OCI-LY1 (cell line): ENCODE measurements around the gene FIZ1.

Experiments
- EZH2 ChIP-seq: fragments of 200-600 bp; sonication (generic), shearing (Covaris generic); IDR thresholded peaks from 2 replicates; pipeline ENCODE4 v1.8.0; 2017; ENCODE audit warnings: borderline replicate concordance, mixed run types, mild to moderate bottlenecking, antibody characterized with exemption, low read length, moderate library complexity, mixed read lengths
- TF ChIP-seq, protein P1 (sequence below): fragments of 200-600 bp; sonication (generic), shearing (Covaris generic); IDR thresholded peaks from 2 replicates; pipeline ENCODE4 v1.5.1; 2017; ENCODE audit warnings: mild to moderate bottlenecking, antibody characterized with exemption, low read length, moderate library complexity, mixed read lengths

DNA sequence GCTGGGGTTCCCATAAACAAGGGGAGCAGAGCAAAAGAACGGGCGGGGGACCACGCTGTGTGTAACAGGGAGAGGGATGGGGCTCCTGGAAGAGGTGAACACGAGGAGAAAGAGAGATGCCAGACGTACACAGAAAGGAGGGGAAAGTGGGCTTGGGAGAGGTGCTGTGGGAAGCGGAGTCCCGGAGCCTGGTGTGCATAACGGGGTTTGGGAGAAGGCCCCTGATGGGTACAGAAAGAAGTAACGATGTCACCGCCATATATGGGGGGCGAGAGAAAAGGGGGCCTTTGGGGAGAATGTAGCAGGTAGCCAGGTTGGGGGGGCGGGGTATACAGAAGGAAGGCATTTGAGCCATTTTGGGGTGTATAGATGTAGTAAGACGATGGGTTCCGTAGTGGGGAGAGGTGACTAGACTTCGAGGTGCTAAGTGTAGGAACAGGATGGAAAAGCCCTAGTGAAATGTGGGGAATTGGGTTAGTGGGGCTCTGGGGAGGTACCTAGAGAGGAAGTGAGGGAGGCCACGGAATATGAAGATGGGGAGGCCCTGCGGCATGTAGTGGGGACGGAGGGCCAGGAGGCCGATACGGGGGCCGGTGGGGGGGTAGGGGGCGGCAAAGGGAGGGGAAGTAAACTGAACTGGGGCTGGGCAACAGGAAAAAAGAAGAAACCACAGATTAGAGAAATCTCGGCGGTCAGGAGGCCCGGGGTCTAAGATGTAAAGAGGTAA, 42.3 kb upstream of the FIZ1 start:
- TF ChIP-seq EZH2: no peak
- TF ChIP-seq, protein P1, sequence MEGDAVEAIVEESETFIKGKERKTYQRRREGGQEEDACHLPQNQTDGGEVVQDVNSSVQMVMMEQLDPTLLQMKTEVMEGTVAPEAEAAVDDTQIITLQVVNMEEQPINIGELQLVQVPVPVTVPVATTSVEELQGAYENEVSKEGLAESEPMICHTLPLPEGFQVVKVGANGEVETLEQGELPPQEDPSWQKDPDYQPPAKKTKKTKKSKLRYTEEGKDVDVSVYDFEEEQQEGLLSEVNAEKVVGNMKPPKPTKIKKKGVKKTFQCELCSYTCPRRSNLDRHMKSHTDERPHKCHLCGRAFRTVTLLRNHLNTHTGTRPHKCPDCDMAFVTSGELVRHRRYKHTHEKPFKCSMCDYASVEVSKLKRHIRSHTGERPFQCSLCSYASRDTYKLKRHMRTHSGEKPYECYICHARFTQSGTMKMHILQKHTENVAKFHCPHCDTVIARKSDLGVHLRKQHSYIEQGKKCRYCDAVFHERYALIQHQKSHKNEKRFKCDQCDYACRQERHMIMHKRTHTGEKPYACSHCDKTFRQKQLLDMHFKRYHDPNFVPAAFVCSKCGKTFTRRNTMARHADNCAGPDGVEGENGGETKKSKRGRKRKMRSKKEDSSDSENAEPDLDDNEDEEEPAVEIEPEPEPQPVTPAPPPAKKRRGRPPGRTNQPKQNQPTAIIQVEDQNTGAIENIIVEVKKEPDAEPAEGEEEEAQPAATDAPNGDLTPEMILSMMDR: no peak
